Spleen (tissue), 11 donors: Measurements from ENCODE around the gene TEX22. TPM values are rescaled to one million over a fixed set of nuclear protein-coding genes. Genes with fewer than 3 reads are reported as not detected.

ENCODE experiments used
- DNase-seq: peaks from one replicate; pipeline ENCODE4 v3.0.0-alpha.2; 2020
- H3K27ac ChIP-seq, 8 donors: fragments of 200-600 bp; sonication (generic) in 7 of 8; 1 replicate in 4 of 8; 2 replicates in 4 of 8; pipeline versions ENCODE4 v1.5.0 to v1.8.0; 2016 to 2021; ENCODE audit warnings: inconsistent platforms in 4 of 8, mild to moderate bottlenecking in 4 of 8, moderate library complexity in 1 of 8
- H3K27me3 ChIP-seq, 7 donors: fragments of 200-600 bp; sonication (generic) in 6 of 7; replicated peaks in 1 of 7; 1 replicate in 4 of 7; 2 replicates in 3 of 7; pipeline versions ENCODE4 v1.5.0 to v1.8.0; 2016 to 2021; ENCODE audit warnings: inconsistent platforms in 3 of 7, mild to moderate bottlenecking in 1 of 7
- H3K36me3 ChIP-seq, 6 donors: fragments of 200-600 bp; sonication (generic) in 5 of 6; 1 replicate in 4 of 6; 2 replicates in 2 of 6; pipeline versions ENCODE4 v1.5.0 to v1.8.0; 2016 to 2021; ENCODE audit warnings: inconsistent platforms in 2 of 6
- H3K4me1 ChIP-seq, 6 donors: fragments of 200-600 bp; sonication (generic) in 5 of 6; 1 replicate in 3 of 6; 2 replicates in 3 of 6; pipeline versions ENCODE4 v1.5.0 to v1.8.0; 2016 to 2021; ENCODE audit warnings: inconsistent platforms in 3 of 6
- H3K4me3 ChIP-seq, 8 donors: fragments of 200-600 bp; sonication (generic) in 7 of 8; 1 replicate in 4 of 8; 2 replicates in 4 of 8; pipeline versions ENCODE4 v1.5.0 to v1.8.0; 2016 to 2021; ENCODE audit warnings: inconsistent platforms in 4 of 8, mild to moderate bottlenecking in 4 of 8, moderate library complexity in 2 of 8
- H3K9me3 ChIP-seq, 8 donors: fragments of 200-600 bp; sonication (generic) in 7 of 8; 1 replicate in 4 of 8; 2 replicates in 4 of 8; pipeline versions ENCODE4 v1.5.0 to v1.8.0; 2016 to 2021; ENCODE audit warnings: inconsistent platforms in 4 of 8
- POLR2A ChIP-seq, 3 donors: fragments of 450-650 bp; IDR thresholded peaks; one replicate each; pipeline ENCODE4 v1.5.1; 2017; ENCODE audit warnings: antibody characterized with exemption in 3 of 3, mild to moderate bottlenecking in 1 of 3
- POLR2AphosphoS5 ChIP-seq, 3 donors: sonication (generic); formaldehyde crosslinking; IDR thresholded peaks; one replicate each; pipeline ENCODE4 v1.5.1; 2017; ENCODE audit warnings: antibody characterized with exemption in 3 of 3
- WGBS, 5 donors: extraction: QIAGEN DNeasy Blood & Tissue Kit in 3 of 5; methylation state at CpG; one replicate each; pipeline versions ENCODE4 v1.1.5 to v1.1.7; 2013 to 2018; 5-methylcytosine and 5-hydroxymethylcytosine counted together
- intact Hi-C: fragments of 100-400 bp; cut with DNase I; formaldehyde crosslinking; loops from one replicate; pipeline ENCODE4 v1.15.0; 2023; ENCODE audit warnings: low total_unique reads
- polyA plus RNA-seq, 3 donors: library from polyadenylated mRNA; stranded (reverse); fragments of 200-250 nt; gene quantifications; one replicate each; pipeline ENCODE4 v1.2.1, GENCODE V29; 2013
- total RNA-seq, 7 donors: library from RNA; depleted of rRNA in 3 of 7; stranded (reverse); fragments of >200 nt in 3 of 7; fragmentation: NEBNext Ultra II Directional in 4 of 7; extraction: Animal tissue kit (Norgen Biotek cat#: 25700) in 4 of 7; gene quantifications; one replicate each; pipeline versions ENCODE4 v1.1.0 to v1.2.1, GENCODE V29; 2016 to 2021
- TF ChIP-seq, protein P1 (sequence below), 11 experiments: fragments of 200-600 bp in 7 of 11; fragments of 450-650 bp in 4 of 11; sonication (generic) in 4 of 11; IDR thresholded peaks in 8 of 11; conservative IDR thresholded peaks in 3 of 11; 1 replicate in 7 of 11; 2 replicates in 4 of 11; pipeline versions ENCODE4 v1.4.0 to v1.8.0; 2016 to 2021; ENCODE audit warnings: antibody characterized with exemption in 11 of 11, inconsistent platforms in 4 of 11, mild to moderate bottlenecking in 1 of 11
- donor health status: healthy with polysubstance abuse.
- donor health status: DM: no; HTN: no; CAD: no; lungs with moderate emphysema.
- donor health status: DM: no; HTN: no; CAD: no.
- donor health status: Bipolar disorder and iron deficiency.
- donor health status: healthy.
- donor health status: DM: no; HTN: no; CAD: no.
- donor health status: DM: yes; HTN: yes; CAD: no.

Gene TEX22
- total and polyA plus RNA-seq, 10 donors = 0.33 to 5.3 (median 1.0) TPM

DNA sequence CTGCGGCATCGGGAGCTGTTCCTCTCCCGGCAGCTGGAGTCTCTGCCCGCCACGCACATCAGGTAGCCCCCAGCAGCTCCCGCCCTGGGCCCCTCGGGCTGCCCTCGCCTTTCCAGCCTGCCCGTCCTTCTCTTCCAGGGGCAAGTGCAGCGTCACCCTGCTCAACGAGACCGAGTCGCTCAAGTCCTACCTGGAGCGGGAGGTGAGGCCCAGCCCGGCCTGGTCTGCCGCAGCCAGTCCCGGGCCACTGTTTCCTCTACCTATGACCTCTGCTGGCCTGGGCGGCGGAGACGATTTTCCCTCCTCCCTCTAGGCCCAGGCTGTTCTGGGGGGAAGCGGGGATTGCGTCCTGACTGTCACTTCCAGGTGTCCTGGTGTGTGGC, 51.8 kb downstream of the TEX22 start:
- no peak for DNase-seq
- Histone ChIP-seq H3K27ac (no peak overlapping the region), H3K4me3 (no peak overlapping the region), H3K27me3 (no peaks in the 10 kb centered on the region), H3K4me1 (peaks cover 4 to 19% (median 12%) of the 10 kb centered on the region in 6 donors), H3K9me3 (no peaks in the 10 kb centered on the region), H3K36me3 (peaks cover 0 to 85% (median 46%) of the 10 kb centered on the region in 6 donors)
- TF ChIP-seq POLR2AphosphoS5 (IDR thresholded peaks at IDR 0.05) (peak in 1 of 3 donors; percentile 9), POLR2A (IDR thresholded peaks at IDR 0.05) (no peak)
- TF ChIP-seq, protein P1, sequence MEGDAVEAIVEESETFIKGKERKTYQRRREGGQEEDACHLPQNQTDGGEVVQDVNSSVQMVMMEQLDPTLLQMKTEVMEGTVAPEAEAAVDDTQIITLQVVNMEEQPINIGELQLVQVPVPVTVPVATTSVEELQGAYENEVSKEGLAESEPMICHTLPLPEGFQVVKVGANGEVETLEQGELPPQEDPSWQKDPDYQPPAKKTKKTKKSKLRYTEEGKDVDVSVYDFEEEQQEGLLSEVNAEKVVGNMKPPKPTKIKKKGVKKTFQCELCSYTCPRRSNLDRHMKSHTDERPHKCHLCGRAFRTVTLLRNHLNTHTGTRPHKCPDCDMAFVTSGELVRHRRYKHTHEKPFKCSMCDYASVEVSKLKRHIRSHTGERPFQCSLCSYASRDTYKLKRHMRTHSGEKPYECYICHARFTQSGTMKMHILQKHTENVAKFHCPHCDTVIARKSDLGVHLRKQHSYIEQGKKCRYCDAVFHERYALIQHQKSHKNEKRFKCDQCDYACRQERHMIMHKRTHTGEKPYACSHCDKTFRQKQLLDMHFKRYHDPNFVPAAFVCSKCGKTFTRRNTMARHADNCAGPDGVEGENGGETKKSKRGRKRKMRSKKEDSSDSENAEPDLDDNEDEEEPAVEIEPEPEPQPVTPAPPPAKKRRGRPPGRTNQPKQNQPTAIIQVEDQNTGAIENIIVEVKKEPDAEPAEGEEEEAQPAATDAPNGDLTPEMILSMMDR (IDR thresholded peaks at IDR 0.05 in 8 of 11, conservative IDR thresholded peaks at IDR 0.05 in 3 of 11) = no peak
- 84 to 94% (median 88%) methylated on average over 16 to 22 of the region's 22 CpGs for WGBS, 5 donors
- intact Hi-C loops = no loop called here

- TF ChIP-seq, protein P1 (IDR thresholded peaks at IDR 0.05 in 8 of 11, conservative IDR thresholded peaks at IDR 0.05 in 3 of 11) = no peak
- TF ChIP-seq POLR2AphosphoS5 (IDR thresholded peaks at IDR 0.05) (no peak), POLR2A (IDR thresholded peaks at IDR 0.05) (no peak)
- H3K4me1 ChIP-seq = peaks cover 4 to 19% (median 12%) of the 10 kb centered on the region in 6 donors
- no peaks in the 10 kb centered on the region for H3K9me3 ChIP-seq
- no peak overlapping the region for H3K4me3 ChIP-seq
- 93 to 95% (median 93%) methylated on average over 22 to 29 of the region's 29 CpGs for WGBS, 5 donors
- H3K27me3 ChIP-seq = no peaks in the 10 kb centered on the region
- H3K27ac ChIP-seq = no peak overlapping the region
- DNase-seq = no peak
- H3K36me3 ChIP-seq = peaks cover 0 to 85% (median 55%) of the 10 kb centered on the region in 6 donors
- intact Hi-C loops = no loop called here
These were observed 52.8 kb downstream of the TEX22 start for GRCh38 chr14:105450864-105451720.

DNA sequence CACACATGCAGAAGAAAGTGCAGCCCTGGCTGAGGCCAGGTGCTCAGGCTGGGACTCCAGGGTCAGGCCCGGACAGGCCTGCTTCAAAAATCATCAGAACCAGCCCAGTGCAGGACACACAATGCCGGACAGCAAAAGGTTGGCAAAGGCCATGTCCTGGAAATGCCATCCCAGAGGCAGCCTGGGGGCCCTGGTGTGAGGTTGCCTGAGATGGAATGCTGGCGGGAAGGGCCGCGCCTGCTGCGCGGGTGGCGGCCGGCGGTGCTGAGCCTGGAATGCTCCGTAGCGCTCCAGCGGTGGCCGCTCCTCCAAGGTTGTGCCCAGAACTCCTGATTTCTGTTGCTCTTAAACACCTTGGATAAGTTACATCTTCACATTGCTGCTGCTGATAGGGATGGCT, 54.6 kb downstream of the TEX22 start:
- H3K27me3 ChIP-seq = no peaks in the 10 kb centered on the region
- TF ChIP-seq POLR2AphosphoS5 (IDR thresholded peaks at IDR 0.05) = peak in 1 of 3 donors; percentile 43
- TF ChIP-seq, protein P1 (IDR thresholded peaks at IDR 0.05 in 8 of 11, conservative IDR thresholded peaks at IDR 0.05 in 3 of 11) = no peak
- no peak for DNase-seq
- H3K9me3 ChIP-seq = no peaks in the 10 kb centered on the region
- no peak overlapping the region for H3K27ac ChIP-seq
- H3K36me3 ChIP-seq = peaks cover 0 to 88% (median 72%) of the 10 kb centered on the region in 6 donors
- intact Hi-C loops = no loop called here
- H3K4me1 ChIP-seq = peaks cover 4 to 18% (median 12%) of the 10 kb centered on the region in 6 donors
- no peak overlapping the region for H3K4me3 ChIP-seq
- 88 to 91% (median 90%) methylated on average over 11 to 14 of the region's 14 CpGs for WGBS, 5 donors

DNA sequence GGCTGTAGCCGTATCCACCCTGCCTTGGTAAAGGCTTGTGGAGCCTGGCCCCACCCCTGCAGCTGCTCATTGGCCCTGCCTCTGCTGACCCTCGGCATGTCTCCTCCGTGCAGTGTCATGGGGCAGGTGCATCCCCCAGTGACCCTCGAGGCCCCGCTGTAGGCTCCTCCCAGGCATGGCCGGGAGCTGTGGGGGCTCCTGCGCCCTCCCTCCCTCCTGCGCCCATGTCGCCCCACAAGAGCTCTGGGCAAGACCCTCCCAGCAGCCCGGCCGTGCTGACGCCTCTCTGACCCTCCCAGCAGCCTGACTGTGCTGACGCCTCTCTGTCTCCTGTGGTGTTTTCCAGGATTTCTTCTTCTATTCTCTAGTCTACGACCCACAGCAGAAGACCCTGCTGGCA, 55.5 kb downstream of the TEX22 start:
- Histone ChIP-seq H3K4me3 (no peak overlapping the region), H3K27ac (no peak overlapping the region), H3K9me3 (no peaks in the 10 kb centered on the region), H3K36me3 (peaks cover 0 to 96% (median 76%) of the 10 kb centered on the region in 6 donors), H3K4me1 (peaks cover 1 to 9% (median 5%) of the 10 kb centered on the region in 6 donors), H3K27me3 (no peaks in the 10 kb centered on the region)
- DNase-seq = no peak
- TF ChIP-seq POLR2A (IDR thresholded peaks at IDR 0.05) (no peak), POLR2AphosphoS5 (IDR thresholded peaks at IDR 0.05) (no peak)
- TF ChIP-seq, protein P1 (IDR thresholded peaks at IDR 0.05 in 8 of 11, conservative IDR thresholded peaks at IDR 0.05 in 3 of 11) = no peak
- 87 to 93% (median 88%) methylated on average over 14 of the region's 14 CpGs for WGBS, 5 donors
- intact Hi-C loops = no loop called here
